HG02938 (cell line): ENCODE measurements around the gene CSF2RB.

Experiments used
- ATAC-seq: cut with Tn5 transposase; IDR thresholded peaks from one replicate; pipeline ENCODE4 v1.9.1; 2021; ENCODE audit warnings: mild to moderate bottlenecking, moderate library complexity; ENCODE audit not compliant: unreplicated experiment

CSF2RB gene

GRCh38 chr22:36918586-36919284, 5.3 kb downstream of the CSF2RB start:
- ATAC-seq: no peak

DNA sequence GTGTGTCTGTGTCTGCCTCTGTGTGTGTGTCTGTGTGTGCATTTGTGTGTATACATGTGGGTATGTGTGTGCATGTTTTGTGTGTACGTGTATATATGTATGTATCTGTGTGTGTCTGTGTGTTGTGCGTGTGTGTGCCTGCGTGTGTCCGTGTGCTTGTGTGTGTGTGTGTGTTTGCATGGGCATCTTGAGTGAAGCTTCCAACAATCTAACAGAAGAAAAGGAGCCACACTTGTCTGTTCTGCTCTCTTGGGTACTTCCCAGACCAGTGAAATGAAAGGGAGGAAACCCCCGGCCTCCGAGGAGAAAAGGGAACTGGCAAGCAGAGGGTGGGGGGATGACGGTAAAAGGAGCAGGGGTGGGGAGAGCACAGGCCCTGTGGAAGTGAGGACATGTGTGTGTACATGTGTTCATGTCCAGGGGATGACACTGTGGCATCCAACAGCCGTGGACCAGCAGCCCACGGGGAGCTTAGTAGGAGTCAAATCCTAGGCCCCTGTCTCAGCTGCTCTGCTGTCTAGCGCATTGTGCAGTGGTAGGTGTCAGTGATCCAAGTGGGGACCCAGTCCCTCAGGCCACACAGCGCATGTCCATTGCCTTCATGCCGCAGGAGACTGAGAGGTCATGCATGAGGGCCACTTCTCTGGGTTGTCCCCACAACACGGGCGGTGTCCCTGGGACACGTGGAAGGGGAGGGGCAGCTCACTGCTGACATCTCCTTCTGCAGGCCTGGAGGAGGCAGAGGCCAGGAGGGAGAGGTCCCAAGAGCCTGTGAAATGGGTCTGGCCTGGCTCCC, 8.1 kb downstream of the CSF2RB start:
- ATAC-seq: no peak

GRCh38 chr22:36922105-36922608, 8.7 kb downstream of the CSF2RB start:
- ATAC-seq: no peak

DNA sequence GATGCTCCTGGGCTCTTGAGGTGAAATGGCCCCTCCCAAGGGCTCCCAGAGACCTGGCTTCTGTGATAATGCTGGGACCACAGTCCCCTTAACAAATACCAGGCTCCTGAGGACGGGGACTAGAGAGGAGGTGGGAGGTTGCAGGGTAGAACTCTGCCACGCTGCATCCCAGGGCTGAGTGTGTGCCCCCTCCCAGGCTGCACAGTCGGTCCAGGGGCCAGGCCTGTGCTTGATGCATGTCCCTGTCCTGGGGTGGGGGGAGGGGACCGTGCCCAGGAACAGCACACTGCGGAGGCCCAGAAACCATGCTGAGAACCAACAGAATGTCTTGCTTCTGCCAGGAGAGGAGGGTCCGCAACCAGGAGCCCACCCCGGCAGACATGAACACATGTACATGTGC, 9.3 kb downstream of the CSF2RB start:
- no peak for ATAC-seq

DNA sequence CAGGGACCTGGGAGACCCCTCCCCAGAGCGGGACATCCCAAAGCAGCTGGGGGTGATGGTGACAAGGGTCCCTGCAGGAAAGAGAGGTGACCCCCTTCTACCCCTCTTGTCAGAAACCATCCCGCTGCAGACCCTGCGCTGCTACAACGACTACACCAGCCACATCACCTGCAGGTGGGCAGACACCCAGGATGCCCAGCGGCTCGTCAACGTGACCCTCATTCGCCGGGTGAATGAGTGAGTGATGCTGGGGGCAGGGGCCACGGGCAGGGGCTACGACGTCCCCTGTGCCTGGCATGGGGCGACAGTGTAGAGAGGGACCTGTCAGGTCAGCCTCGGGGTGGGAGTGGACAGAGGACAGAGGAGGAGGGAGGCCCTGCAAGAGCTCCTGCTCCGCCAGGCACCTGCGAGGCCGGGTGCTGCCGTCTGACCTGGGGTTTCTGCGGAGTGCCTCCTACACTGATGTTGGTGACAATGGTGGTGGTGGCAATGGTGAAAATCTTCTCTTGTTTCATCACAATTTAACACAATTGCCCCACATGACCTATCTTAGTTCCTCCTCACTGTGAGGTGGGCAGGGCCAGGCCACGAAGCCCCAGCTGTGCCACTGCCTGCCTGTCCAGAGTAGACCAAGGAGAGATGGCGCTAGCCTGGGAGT, 9.8 kb downstream of the CSF2RB start:
- no peak for ATAC-seq

GRCh38 chr22:36924151-36924698, 10.8 kb downstream of the CSF2RB start:
- no peak for ATAC-seq

DNA sequence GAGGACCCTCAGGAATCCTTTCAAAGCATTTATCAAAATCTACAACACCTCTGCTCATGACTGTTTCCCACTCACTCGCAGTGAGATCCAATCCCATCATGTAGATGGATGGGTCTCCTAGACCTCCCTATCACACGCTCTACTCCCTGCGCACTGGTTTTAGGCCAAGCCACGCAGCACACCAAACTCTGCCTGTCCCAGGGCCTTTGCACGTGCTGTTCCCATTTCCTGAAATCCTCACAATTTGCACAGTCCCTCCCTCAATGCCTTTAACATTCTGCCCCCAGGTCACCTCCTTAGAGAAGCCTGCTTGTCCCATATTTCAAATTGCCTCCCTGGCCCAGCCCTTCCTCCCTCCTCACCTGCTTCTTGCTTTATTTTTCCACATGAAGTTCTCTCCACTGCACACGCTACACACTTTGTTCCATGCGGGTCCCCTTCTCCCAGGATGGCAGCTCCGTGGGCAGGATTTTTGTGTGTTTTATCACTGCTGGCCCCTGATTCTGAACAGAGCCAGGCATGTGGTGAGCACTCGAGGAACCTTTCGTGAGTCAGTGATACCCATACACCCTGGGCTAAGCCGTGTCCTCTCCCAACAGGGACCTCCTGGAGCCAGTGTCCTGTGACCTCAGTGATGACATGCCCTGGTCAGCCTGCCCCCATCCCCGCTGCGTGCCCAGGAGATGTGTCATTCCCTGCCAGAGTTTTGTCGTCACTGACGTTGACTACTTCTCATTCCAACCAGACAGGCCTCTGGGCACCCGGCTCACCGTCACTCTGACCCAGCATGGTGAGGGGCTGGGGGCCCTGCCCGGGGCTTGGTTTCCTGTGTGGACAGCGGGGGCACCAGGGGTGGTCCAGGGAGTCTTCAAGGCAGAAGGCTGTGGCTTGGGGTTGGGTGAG, 12.2 kb downstream of the CSF2RB start:
- no peak for ATAC-seq

DNA sequence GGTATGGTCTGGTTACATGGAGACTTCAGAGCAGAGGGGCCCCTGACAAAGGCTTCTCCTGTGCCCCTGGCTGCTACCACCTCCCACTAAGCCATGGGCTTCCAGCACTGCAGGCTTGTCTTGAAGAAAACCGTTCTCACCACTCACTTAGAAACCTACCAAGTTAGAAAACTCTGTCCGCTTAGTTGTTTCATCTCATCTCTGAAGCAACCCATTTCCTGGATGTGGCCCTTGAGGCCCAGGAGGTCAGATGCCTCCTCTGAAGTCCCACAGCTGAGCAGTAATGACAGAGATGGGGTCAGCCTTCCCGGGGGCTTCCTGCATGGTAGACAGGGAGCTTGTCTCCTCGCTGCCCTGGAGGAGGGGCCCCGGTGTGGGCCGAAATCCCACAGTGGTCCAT, 12.9 kb downstream of the CSF2RB start:
- ATAC-seq: no peak

DNA sequence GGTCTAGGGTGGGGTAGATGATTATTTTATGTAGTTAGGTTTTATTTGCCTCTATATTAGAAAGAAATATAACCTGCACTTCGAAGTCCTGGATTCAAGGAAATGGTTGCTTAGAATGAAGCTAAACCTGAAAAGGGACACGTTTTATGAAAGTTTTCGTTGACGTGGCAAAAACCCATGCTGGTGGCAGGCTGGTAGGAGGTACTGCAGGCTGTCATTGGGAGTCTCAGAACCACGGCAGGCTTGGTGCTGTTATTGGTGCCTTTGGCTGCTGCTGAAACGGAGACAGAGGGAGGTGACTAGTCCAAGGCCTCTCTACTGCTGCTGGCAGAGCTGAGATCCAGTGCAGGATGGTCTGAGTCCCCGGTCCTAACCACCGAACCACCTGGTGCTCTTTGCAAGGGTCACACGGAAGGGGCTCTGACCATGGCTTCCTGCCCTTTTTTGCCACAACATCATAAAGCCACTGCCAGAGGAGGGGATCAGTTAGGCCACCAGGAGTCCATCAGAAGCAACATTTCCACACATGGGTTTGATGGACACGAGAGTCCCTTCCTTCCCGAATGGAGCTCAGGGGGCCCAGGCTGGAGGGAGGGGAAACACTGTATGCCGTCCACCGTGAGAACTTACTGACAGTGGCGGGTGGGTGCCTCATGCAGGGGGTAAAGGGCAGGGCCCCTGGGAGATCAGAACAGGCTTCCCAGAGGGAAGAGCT, 13.4 kb downstream of the CSF2RB start:
- ATAC-seq: no peak

DNA sequence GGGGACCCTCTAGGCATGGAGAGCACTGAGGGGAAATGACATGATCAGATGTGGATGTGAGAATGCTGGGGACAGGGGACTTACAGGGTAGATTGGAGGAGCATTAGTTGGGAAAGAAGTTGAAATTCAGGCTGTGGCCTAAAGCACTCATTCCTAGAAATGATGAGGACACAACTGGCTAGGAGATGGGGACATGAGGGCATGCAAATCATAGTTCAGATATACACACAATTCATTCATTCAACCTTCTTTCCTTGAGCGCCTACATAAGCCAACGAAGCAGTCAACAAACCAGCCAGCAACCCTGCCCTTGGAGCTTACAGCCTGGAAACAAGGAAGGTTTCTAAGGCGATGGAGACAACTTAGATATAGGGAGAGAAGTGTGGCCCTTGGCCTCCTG, 14.2 kb downstream of the CSF2RB start:
- ATAC-seq: no peak

- no peak for ATAC-seq
Observed at GRCh38 chr22:36928196-36928595, 14.8 kb downstream of the CSF2RB start.

- ATAC-seq: no peak
Observed at GRCh38 chr22:36928786-36929535, 15.5 kb downstream of the CSF2RB start.

GRCh38 chr22:36929621-36930020, 16.2 kb downstream of the CSF2RB start:
- no peak for ATAC-seq

DNA sequence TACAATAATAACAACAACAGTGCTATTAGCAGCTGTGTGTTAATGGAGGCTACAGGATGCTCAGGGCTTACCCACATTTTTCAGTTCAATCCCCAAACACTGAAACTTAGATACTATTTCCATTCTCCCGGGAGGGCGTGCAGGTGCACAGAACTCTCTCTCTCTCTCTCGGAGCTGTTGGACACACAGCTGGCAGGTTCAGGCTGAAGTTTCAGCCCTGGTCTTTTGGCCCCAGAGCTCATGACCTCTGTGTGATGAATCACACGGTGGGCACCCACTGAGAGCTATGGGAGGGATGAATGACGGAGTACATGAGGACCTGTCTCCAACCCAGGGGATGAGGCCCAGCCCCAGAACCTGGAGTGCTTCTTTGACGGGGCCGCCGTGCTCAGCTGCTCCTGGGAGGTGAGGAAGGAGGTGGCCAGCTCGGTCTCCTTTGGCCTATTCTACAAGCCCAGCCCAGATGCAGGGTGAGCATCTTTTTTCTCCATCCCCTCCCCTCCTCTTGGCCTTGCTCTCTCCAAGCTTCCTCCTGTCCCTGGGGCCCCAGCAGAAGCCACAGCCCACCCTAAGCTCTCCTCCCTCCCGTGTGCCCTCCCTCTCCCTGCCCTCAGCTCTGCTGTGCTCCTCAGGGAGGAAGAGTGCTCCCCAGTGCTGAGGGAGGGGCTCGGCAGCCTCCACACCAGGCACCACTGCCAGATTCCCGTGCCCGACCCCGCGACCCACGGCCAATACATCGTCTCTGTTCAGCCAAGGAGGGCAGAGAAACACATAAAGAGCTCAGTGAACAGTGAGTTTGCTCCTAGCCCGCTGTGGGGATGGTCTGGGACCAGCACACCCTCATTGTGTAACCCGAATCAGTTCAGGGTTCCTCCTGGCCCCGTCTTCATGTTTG, 16.9 kb downstream of the CSF2RB start:
- no peak for ATAC-seq

- no peak for ATAC-seq
Observed at GRCh38 chr22:36931446-36931845, 18.0 kb downstream of the CSF2RB start.

- no peak for ATAC-seq
Observed at GRCh38 chr22:36933629-36934417, 20.4 kb downstream of the CSF2RB start.
